ENCODE measurements around the gene NOVA2. TPM values are rescaled to one million over a fixed set of nuclear protein-coding genes. Genes with fewer than 3 reads are reported as not detected.

The NOVA2 gene
- total and polyA plus RNA-seq, 9 of the 15 experiments (the other 6 are each of a cell fraction or from before 2014, with no cell fraction given) = not detected

DNA sequence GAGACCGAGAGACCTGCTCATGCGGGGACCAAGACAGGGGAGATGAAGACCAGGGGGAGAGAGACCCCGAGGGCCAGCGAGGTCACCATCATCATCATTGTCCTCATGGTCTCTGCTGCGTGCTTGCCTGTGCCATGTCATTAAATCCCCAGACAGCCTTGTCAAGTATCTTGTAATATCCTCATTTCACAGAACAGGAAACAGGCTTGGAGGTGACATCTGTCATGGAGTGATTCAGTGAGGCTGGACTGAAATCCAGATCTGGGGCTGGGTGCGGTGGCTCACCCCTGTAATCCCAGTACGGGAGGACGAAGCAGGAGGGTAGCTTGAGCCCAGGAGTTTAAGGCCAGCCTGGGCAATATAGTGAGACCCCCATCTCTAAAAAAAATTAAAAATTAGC lies 53.2 kb downstream of the NOVA2 start (continued):
- TF ChIP-seq, protein P1, sequence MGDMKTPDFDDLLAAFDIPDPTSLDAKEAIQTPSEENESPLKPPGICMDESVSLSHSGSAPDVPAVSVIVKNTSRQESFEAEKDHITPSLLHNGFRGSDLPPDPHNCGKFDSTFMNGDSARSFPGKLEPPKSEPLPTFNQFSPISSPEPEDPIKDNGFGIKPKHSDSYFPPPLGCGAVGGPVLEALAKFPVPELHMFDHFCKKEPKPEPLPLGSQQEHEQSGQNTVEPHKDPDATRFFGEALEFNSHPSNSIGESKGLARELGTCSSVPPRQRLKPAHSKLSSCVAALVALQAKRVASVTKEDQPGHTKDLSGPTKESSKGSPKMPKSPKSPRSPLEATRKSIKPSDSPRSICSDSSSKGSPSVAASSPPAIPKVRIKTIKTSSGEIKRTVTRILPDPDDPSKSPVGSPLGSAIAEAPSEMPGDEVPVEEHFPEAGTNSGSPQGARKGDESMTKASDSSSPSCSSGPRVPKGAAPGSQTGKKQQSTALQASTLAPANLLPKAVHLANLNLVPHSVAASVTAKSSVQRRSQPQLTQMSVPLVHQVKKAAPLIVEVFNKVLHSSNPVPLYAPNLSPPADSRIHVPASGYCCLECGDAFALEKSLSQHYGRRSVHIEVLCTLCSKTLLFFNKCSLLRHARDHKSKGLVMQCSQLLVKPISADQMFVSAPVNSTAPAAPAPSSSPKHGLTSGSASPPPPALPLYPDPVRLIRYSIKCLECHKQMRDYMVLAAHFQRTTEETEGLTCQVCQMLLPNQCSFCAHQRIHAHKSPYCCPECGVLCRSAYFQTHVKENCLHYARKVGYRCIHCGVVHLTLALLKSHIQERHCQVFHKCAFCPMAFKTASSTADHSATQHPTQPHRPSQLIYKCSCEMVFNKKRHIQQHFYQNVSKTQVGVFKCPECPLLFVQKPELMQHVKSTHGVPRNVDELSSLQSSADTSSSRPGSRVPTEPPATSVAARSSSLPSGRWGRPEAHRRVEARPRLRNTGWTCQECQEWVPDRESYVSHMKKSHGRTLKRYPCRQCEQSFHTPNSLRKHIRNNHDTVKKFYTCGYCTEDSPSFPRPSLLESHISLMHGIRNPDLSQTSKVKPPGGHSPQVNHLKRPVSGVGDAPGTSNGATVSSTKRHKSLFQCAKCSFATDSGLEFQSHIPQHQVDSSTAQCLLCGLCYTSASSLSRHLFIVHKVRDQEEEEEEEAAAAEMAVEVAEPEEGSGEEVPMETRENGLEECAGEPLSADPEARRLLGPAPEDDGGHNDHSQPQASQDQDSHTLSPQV (IDR thresholded peaks at IDR 0.05) = no peak
- TF ChIP-seq, protein P2, sequence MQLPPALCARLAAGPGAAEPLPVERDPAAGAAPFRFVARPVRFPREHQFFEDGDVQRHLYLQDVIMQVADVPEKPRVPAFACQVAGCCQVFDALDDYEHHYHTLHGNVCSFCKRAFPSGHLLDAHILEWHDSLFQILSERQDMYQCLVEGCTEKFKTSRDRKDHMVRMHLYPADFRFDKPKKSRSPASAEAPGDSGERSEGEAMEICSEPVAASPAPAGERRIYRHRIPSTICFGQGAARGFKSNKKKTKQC (CRISPR knock-in tag; IDR thresholded peaks at IDR 0.05) = no peak
- no peak for TF ChIP-seq ZNF507 (tag; conservative IDR thresholded peaks at IDR 0.05)
- no peak for TF ChIP-seq POLR2A (conservative IDR thresholded peaks at IDR 0.05)

DNA sequence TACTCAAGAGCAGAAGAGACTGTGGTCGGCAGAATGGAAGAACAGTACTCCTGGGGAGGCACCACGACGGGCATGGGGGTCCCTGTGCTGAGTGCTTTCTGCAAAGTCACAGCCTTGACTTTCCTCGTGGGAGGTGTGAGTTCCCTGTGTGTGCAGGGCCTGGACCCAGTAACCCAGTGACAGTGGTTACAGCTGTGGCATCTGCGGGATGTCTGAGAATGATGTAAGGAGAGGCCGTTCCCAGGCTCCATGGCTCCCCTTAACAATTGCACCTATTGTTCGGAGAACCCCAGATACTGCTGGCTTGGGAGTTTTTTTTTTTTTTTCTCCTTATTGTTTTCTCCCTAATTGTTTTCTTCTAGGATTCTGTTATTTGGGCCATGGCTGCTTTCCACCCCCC lies 54.0 kb downstream of the NOVA2 start:
- peak; percentile 41; the same call in 2 of the 3 replicates for ATAC-seq
- DNase-seq (ENCODE audit: extremely low read depth in 1 of 4, low spot score in 3 of 4) = no peak
- no peaks in the 10 kb centered on the region for H3K36me3 ChIP-seq (ENCODE audit: control insufficient read depth, insufficient read depth, low read length)
- no peaks in the 10 kb centered on the region for H3K79me2 ChIP-seq (ENCODE audit: control insufficient read depth, insufficient read depth, low read length)
- H3K4me2 ChIP-seq (ENCODE audit: insufficient read depth, low read length) = no peak overlapping the region
- in situ Hi-C loops (cut with MboI) = loop anchor here (10.0 kb wide), 1 partner anchor 345 kb away; no protein-coding TSS in a partner anchor
- peaks cover 17 to 20% of the 10 kb centered on the region in 2 experiments; a peak in 4 of 5 replicates for H3K27me3 ChIP-seq (ENCODE audit: control insufficient read depth in 2 of 2, insufficient read depth in 2 of 2, low read length in 2 of 2)
- CTCF ChIA-PET (ENCODE audit: low intra/inter-chr PET ratio) = interaction anchor here (0.6 kb wide), 1 partner anchor 41 kb away, joined by 3 read pairs; no protein-coding TSS in a partner anchor
- H3K4me1 ChIP-seq (replicated peaks in 1 of 2; ENCODE audit: control insufficient read depth in 2 of 2, insufficient read depth in 2 of 2, low read length in 2 of 2) = peaks cover 5 to 7% of the 10 kb centered on the region in 2 experiments; a peak in 3 of 5 replicates
- no peaks in the 10 kb centered on the region for H4K20me1 ChIP-seq (replicated peaks; ENCODE audit: control insufficient read depth, insufficient read depth, low read length)
- H3K9ac ChIP-seq (ENCODE audit: insufficient read depth in 1 of 2, low read depth in 2 of 2, low read length in 2 of 2) = no peak overlapping the region
- intact Hi-C loops (cut with micrococcal nuclease) = no loop called here
- no TSS peak for BruUV-seq (replicated peaks)
- no peaks in the 10 kb centered on the region for H3K9me3 ChIP-seq (replicated peaks; ENCODE audit: control insufficient read depth, insufficient read depth, low read depth, low read length)
- FAIRE-seq = no peak
- POLR2A ChIA-PET = interaction anchor here (0.6 to 1.2 kb wide), 3 partner anchors 17 to 1564 kb away, joined by 3 to 4 read pairs (median 3); partner anchors contain the start of genes KPTN and MYPOP
- no peak overlapping the region for H3K27ac ChIP-seq (ENCODE audit: extremely low read depth, low read depth, low read length)
- H3K4me3 ChIP-seq = no peak overlapping the region
- H2AFZ ChIP-seq (ENCODE audit: low read depth, low read length) = no peak overlapping the region
- WGBS (ENCODE audit: insufficient coverage, low coverage, missing lambda C conversion rate) = 20% methylated on average over 6 of the region's 7 CpGs
- H3K9me1 ChIP-seq (ENCODE audit: control insufficient read depth, insufficient read depth, low read length) = no peaks in the 10 kb centered on the region
- no peak for TF ChIP-seq ZNF354B (CRISPR knock-in tag; IDR thresholded peaks at IDR 0.05)
- TF ChIP-seq HNRNPK (IDR thresholded peaks at IDR 0.05; ENCODE audit: low read depth, low read length, poor library complexity, severe bottlenecking) = no peak
- no peak for TF ChIP-seq ZNF584 (CRISPR knock-in tag; IDR thresholded peaks at IDR 0.05; ENCODE audit: low read depth)
- TF ChIP-seq PTRF (tag; IDR thresholded peaks at IDR 0.05) = no peak
- TF ChIP-seq, protein P3, sequence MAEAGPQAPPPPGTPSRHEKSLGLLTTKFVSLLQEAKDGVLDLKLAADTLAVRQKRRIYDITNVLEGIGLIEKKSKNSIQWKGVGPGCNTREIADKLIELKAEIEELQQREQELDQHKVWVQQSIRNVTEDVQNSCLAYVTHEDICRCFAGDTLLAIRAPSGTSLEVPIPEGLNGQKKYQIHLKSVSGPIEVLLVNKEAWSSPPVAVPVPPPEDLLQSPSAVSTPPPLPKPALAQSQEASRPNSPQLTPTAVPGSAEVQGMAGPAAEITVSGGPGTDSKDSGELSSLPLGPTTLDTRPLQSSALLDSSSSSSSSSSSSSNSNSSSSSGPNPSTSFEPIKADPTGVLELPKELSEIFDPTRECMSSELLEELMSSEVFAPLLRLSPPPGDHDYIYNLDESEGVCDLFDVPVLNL (CRISPR knock-in tag; IDR thresholded peaks at IDR 0.05; ENCODE audit: low read depth) = no peak
- TF ChIP-seq, protein P4, sequence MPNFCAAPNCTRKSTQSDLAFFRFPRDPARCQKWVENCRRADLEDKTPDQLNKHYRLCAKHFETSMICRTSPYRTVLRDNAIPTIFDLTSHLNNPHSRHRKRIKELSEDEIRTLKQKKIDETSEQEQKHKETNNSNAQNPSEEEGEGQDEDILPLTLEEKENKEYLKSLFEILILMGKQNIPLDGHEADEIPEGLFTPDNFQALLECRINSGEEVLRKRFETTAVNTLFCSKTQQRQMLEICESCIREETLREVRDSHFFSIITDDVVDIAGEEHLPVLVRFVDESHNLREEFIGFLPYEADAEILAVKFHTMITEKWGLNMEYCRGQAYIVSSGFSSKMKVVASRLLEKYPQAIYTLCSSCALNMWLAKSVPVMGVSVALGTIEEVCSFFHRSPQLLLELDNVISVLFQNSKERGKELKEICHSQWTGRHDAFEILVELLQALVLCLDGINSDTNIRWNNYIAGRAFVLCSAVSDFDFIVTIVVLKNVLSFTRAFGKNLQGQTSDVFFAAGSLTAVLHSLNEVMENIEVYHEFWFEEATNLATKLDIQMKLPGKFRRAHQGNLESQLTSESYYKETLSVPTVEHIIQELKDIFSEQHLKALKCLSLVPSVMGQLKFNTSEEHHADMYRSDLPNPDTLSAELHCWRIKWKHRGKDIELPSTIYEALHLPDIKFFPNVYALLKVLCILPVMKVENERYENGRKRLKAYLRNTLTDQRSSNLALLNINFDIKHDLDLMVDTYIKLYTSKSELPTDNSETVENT (CRISPR knock-in tag; IDR thresholded peaks at IDR 0.05) = no peak
- no peak for TF ChIP-seq SETDB1 (IDR thresholded peaks at IDR 0.05; ENCODE audit: low read length)
- no peak for TF ChIP-seq SRSF1 (IDR thresholded peaks at IDR 0.05; ENCODE audit: low read depth, low read length)
- TF ChIP-seq ZZZ3 (IDR thresholded peaks at IDR 0.05) = no peak
- TF ChIP-seq RFX5 (IDR thresholded peaks at IDR 0.05; ENCODE audit: low read depth, low read length) = no peak
